ENCODE results near the gene CST7.

- TF ChIP-seq, protein P1, sequence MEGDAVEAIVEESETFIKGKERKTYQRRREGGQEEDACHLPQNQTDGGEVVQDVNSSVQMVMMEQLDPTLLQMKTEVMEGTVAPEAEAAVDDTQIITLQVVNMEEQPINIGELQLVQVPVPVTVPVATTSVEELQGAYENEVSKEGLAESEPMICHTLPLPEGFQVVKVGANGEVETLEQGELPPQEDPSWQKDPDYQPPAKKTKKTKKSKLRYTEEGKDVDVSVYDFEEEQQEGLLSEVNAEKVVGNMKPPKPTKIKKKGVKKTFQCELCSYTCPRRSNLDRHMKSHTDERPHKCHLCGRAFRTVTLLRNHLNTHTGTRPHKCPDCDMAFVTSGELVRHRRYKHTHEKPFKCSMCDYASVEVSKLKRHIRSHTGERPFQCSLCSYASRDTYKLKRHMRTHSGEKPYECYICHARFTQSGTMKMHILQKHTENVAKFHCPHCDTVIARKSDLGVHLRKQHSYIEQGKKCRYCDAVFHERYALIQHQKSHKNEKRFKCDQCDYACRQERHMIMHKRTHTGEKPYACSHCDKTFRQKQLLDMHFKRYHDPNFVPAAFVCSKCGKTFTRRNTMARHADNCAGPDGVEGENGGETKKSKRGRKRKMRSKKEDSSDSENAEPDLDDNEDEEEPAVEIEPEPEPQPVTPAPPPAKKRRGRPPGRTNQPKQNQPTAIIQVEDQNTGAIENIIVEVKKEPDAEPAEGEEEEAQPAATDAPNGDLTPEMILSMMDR (IDR thresholded peaks at IDR 0.05) = no peak
- no peak for TF ChIP-seq POLR2A (IDR thresholded peaks at IDR 0.05)
Observed at GRCh38 chr20:24970030-24970553, 21.0 kb downstream of the CST7 start.

Data from esophagus squamous epithelium (tissue), 4 donors.